NCI-H146 treated with DMSO at 0.1 percent for 48 hours (cell line): ENCODE measurements around the gene ZFYVE1.
A peak's percentile ranks its signal among the peaks of the same experiment; 100 is the strongest.
"Not testable (repeated sequence)": the region's sequence is repeated elsewhere in the genome, so short reads cannot be mapped to it uniquely, and the experiment has no call there.

ENCODE experiments used
- DNase-seq: peaks from one replicate; lab custom pipeline; 2025; ENCODE audit not compliant: unreplicated experiment; lab: John Stamatoyannopoulos, UW

The ZFYVE1 gene, protein sequence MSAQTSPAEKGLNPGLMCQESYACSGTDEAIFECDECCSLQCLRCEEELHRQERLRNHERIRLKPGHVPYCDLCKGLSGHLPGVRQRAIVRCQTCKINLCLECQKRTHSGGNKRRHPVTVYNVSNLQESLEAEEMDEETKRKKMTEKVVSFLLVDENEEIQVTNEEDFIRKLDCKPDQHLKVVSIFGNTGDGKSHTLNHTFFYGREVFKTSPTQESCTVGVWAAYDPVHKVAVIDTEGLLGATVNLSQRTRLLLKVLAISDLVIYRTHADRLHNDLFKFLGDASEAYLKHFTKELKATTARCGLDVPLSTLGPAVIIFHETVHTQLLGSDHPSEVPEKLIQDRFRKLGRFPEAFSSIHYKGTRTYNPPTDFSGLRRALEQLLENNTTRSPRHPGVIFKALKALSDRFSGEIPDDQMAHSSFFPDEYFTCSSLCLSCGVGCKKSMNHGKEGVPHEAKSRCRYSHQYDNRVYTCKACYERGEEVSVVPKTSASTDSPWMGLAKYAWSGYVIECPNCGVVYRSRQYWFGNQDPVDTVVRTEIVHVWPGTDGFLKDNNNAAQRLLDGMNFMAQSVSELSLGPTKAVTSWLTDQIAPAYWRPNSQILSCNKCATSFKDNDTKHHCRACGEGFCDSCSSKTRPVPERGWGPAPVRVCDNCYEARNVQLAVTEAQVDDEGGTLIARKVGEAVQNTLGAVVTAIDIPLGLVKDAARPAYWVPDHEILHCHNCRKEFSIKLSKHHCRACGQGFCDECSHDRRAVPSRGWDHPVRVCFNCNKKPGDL

DNA sequence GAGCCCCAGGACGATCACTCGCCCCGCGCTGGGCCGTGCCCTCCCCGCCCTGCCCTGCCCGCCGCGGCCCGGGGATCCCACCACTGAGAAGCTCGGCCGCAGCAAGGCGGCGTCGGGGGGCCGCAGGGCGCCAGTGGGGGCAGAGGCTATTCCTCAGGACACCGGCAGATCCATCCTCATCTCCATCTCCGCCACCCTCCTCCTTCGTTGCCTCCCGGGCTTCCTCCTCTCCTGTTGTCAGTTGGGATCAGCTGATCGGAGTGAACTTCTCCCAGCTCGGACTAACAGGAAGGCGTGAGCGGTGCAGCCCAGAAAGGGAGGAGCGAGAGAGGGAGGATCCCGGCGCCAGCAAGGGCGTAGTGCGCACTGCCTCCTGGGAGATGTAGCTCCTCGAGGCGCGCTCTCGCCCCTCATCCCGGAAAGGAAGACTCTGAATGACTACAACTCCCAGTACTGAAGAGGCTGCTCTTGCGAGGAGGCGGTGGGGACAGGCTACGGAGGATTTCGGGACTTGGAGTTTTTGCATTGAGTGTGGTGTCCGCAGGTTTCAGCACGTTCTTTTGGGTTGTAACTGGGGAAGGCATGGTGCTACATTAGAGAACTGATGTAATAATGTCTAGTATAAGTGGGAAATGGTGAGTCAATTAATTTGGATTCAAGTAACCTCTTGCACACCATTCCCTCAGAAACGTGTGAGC, at the start of gene ZFYVE1:
TSS of gene ZFYVE1 (minus strand) at position 262 of the 698 bp plus-strand sequence. CDS start 2,598 bp downstream, outside the sequence.
- peak; percentile 88 for DNase-seq

DNA sequence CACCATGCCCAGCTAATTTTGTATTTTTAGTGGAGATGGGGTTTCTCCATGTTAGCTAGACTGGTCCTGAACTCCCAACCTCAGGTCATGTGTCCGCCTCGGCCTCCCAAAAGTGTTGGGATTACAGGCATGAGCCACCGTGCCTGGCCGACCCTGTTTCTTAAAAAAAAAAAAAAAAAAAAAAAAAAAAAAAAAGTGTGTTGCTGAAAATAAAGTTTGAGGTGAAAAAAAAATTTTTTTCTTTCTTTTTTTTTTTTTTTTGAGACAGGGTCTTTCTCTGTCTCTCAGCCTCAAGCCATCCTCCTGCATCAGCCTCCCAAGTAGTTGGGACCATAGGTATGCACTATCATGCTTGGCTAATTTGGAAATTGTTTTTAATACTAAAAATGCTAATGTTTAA, 42.7 kb upstream of the ZFYVE1 start:
- DNase-seq: no peak

DNA sequence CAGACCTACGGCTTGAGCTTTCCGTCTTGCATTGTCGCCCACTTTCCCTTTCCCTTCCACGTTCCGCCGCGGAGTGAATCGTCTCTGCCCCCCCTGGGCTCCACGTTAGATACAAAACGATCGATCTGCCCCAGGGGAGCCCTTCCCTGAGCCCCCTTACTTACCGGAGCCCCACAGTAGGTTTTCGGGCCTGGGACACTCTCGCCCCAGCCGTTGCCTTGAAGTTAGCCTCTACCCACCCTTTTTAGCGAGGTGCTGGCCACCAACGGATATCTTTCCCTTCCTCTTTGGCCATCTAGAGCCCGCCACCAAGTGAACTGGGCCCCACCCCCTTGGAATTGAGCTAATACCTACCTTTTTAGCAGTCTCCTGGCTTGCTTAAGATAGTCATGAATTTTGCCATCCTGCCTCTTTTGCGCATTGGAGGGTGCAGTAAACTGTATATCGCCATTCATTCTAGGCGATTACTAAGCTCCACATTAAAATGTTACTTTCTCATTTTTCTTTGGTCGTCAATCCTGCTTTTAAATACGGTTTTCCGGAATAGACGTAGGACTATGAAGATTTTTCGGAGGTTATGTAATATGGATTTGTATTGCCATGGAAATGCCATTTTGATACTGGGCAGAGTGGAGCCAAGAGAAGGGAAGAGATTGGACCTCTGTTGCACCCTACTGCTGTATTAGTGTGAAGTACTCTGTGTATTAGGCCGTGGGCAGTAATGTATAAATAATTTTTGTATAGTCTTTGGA, 32.2 kb upstream of the ZFYVE1 start:
- DNase-seq: peak; percentile 17

DNA sequence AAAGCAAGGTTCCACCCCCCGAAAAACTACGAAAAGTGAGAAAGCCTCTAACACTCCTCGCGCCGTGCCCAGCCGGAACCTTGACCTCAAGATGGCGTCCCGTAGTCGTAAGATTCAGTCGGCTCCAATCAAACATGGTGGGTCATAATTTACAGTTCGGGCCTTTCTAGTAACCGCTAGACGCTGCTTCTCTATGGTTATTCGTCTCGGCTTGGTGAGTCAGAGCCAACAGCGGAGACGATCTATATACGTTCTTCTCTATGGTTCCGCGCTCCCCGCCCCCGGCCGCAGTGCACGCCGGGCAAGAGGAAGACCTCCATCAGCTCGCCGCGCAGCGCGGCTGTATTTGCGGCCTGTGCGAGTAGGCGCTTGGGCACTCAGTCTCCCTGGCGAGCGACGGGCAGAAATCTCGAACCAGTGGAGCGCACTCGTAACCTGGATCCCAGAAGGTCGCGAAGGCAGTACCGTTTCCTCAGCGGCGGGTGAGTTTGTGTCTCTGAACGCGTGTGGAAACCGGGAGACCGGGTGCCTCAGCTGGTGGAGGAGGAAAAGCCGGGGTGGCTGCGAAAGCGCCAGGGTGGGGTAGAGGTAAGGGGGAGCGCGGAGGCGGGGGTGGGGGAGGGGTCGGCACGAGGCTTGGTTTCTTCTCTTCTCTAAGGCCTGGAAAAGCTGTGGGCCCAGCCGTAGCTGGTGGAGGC, 31.5 kb upstream of the ZFYVE1 start, which contains the start of gene RBM25:
TSS of gene RBM25 (plus strand) at position 311 of the 698 bp plus-strand sequence. CDS start 13,108 bp downstream, outside the sequence.
- peak; percentile 93 for DNase-seq

DNA sequence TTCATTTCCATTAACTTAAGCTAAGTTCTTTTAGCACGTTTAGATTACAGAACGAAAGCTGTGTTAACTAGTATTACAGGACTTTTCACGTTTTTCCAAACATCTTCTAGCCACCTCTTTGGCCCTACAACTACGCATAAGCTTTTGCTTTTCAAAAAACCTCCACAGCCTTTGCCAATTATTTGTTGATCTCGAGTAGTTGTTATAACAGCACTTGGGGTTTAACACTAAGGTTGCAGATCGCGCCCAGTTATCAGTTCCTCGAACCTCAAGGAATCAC, 31.0 kb upstream of the ZFYVE1 start:
- no peak for DNase-seq

DNA sequence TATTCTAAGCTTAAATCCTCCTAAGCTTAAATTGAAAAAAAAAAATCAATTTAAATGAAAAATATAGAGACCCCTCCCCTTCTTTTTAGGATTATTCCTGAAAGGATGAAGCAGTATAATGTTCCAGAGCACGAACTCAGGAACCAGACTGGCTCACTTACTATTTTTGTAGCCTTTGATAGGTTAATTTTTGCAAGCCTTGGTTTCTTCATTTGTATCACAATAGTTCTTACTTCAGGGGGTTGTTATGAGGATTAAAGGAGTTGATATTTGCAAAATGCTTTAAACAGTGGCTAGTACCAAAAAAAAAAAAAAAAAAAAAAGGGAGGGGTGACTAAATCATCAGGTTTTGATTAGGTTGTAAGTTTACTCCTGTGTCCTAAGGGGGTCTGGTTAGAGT, 28.3 kb upstream of the ZFYVE1 start:
- DNase-seq: no peak

DNA sequence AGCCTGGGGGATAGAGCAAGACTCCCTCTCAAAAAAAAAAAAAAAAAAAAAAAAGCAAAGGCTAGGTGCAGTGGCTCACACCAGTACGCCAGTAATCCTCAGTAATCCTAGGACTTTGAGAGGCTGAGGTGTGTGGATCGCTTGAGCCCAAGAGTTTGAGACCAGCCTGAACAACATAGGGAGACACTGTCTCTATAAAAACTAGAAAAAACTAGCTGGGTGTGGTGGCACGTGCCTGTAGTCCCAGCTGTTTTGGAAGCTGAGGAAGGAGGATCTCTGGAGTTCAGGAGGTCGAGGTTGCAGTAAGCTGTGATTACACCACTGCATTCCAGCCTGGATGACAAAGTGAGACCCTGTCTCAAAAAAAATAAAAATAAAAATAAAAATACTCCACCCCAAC, 22.5 kb upstream of the ZFYVE1 start:
- DNase-seq: no peak

DNA sequence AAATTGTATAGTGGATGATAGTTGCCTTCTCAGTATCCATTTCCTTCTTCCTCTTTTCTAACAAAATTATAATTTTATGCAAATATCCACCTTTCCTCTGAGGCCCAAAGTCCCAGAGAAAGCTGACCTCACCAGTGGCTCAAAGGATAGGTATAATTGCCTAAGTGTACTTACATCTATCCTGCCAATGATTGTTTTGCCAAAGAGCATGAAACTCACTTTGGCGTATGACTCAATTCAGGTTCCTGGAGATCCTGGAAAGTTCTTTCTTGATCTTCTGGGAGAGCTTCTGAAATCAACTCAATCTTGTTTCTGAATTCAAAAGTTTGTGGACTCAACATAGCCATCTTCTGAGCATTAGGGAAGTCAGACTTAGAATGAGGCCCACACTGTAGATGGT, 20.9 kb upstream of the ZFYVE1 start:
- no peak for DNase-seq

DNA sequence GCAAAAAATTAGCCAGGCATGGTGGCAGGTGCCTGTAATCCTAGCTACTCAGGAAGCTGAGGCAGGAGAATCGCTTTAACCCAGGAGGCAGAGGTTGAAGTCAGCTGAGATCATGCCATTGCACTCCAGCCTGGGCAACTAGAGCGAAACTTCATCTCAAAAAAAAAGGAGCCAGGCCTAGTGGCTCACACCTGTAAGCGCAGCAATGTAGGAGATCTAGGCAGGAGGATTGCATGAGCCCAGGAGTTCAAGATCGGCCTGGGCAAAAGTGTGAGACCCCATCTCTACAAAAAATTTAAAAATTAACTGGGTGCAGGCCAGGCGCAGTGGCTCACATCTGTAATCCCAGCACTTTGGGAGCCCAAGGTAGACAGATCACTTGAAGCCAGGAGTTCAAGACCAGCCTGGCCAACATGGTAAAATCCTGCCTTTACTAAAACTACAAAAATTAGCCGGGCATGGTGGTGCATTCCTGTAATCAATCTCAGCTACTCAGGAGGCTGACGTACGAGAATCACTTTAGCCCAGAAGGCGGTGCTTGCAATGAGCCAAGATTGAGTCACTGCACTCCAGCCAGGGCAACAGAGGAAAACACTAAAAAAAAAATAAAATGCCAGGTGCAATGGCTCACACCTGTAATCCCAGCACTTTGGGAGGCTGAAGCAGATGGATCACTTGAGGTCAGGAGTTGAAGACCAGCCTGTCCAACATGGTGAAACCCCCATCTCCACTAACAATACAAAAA, 10.0 kb upstream of the ZFYVE1 start:
- not testable (repeated sequence) for DNase-seq

DNA sequence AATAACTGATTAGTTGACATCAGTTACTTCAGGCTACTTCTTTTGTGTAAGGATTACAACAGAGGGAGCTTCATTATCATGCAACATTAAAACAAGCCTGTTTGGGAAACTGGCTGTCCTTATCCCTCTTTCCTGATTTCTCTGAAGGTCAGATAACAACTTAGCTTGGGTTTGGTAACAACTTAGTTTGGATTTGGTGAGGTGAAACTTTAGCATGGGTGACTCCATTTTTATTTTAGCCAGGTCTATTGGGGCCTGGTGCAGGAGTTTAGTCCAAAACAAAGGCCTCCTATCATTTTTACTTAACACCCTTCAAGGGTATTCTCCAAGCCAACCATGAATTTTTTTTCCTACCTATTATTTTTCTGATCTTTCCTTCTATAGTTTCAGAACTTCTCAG, 1.1 kb upstream of the ZFYVE1 start:
- DNase-seq: no peak

DNA sequence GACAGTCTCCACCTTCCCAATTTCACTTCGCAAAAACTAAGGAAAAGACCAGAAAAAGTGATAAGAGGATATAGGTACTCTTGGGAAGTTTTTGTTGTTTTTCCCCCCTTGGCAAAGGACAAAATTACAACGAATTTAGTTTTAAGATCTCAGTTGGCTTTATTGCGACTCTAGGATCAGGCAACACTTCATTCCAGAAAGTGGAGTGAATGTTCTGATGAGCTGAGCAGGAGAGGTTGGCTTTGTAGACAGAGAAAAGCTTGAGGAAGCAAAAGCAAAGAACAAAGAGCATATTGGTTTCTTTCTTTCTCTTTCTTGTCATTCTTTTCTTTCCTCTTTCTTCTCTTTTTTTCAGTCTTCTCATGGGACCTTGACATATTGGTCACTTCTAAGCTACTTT, 640 bp upstream of the ZFYVE1 start:
- no peak for DNase-seq

DNA sequence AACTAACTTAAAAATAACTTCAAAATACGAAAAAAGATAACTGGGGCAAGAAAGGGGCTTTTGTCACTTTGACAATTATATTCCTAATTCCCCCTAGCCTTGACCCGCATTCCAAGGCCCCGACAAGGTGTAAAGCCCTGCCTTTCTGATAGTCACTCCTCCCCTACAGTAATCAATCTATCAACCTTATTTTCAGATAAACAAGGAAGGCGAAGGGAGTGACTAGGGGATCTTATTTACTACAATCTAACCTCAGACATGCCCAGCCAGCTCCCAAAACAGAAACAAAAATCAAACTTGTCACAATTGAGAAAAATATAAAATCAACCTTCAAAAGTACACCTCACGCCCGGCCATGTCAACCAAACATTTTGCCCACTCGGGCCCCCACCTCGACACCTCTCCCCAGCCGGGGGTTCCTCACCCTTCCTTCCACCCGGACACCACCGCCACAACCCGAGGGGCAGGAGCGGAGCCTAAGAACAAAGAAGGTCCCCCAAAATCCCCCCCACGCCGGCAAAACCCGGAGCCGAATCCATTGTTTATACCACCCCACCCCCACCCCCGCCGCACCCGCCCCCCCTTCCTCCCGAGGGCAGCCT, 562 bp downstream of the ZFYVE1 start:
- DNase-seq: no peak

DNA sequence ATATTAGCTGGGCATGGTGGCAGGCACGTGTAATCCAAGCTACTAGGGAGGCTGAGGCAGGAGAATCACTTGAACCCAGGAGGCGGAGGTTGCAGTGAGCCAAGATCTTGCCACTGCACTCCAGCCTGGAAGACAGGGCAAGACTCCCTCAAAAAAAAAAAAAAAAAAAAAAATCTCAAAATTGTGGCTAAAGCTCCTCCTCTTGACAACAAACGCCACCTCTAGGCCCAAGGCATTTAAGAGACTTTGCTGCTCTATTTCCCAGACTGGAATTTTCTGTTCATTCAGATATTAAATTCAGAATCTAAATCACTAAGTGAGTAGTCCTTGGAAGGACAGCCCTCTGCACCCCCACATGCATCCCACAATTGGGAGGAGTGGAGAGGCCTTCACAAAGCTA, 1.4 kb downstream of the ZFYVE1 start:
- DNase-seq: no peak

DNA sequence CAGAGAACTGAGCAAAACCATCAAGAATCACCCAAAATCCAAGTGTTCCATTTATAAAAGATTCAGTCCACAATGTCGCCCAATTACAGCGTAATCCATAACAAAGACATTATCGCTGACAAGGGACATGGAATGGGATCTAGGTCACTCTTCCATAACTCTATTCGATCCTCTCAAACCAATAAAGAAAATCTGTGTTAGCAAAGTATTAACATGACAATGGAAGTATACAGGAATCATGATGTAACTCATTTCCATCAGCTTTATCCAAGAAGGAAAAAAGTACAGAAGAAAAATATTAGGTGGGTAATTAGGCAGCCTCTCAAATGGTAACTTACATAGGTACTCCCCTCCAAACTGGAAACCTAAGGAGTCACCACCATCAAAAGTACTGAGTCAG, 4.9 kb downstream of the ZFYVE1 start:
- DNase-seq: no peak

DNA sequence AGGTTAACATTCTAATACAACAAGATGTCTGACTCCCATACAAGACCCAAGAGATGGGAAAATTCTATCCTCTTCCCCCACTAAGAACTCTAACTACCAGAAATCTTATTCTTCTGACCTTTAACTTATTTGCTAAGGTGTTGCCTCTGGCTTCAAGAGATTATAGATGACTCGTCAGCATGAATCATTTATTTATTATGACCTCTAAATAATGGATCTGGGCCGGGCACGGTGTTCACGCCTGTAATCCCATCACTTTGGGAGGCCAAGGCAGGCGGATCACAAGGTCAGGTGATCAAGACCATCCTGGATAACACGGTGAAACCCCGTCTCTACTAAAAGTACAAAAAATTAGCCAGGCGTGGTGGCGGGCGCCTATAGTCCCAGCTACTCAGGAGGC, 10.9 kb downstream of the ZFYVE1 start:
- not testable (repeated sequence) for DNase-seq

DNA sequence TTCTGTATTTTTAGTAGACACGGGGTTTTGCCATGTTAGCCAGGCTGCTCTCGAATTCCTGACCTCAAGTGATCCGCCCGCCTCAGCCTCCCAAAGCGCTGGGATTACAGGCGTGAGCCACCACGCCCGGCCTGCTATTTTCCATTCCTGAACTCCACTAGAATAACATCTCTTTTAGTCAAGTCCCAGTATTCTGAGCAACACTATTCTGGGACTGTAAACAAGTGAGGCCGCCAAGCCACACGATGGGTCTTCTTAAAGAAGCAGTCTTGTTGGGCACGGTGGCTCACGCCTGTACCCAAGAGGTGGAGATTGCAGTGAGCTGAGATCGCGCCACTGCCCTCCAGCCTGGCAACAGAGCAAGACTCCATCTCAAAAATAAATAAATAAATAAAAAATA, 11.4 kb downstream of the ZFYVE1 start:
- DNase-seq: not testable (repeated sequence)

DNA sequence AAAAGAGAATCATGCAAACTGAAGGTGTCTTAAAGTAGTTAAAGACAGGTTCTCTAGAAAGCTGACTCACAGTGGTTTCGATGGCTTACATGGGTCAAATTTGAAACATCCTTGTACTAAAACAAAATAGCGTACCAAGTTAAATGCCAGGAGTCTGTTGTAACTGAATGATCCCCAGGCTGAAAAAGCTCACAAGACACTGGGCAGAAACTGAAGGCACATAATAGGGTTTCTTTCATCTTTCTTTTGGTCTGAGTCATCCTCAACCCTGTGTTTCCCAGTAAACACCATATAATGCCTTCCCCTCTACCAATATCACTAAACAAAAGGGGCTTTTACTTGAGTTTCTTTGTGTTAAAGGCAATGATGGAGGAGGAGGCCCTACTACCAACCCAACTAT, 12.8 kb downstream of the ZFYVE1 start:
- no peak for DNase-seq

DNA sequence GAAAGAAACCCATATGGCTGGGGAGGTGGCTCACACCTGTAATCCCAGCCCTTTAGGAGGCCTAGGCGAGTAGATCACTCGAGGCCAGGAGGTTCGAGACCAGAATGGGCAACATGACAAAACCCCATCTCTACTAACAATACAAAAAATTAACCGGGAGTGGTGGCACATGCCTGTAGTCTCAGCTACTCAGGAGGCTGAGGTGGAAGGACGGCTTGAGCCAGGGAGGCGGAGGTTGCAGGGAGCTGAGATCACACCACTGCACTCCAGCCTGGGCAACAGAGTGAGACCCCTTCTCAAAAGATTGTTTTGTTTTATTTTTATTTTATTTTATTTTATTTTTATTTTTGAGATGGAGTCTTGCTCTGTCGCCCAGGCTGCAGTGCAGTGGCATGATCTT, 15.7 kb downstream of the ZFYVE1 start:
- not testable (repeated sequence) for DNase-seq

DNA sequence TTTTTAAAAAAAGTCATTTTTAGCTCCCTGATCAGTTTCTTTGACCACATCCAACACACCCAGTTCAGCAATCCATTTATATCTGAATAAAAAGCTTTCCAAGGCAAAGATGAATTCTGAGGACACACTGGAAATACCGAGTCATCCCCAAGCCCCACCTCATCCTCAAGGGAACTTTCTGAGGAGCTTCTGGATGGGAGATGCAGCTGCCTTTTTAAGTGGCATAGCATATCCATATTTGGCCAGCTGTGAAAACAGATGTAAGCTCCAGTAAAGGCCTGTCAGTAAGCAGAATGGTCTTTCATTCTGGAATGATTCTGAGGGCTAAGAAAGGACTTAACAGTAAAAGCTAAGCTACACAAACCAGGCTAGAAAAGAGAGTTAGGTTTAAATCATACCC, 18.4 kb downstream of the ZFYVE1 start:
- no peak for DNase-seq
